COLO668 (cell line): Measurements from ENCODE around the gene SLC34A2.

ENCODE experiments used
- DNase-seq: peaks from one replicate; lab custom pipeline; 2025; ENCODE audit not compliant: unreplicated experiment; lab: John Stamatoyannopoulos, UW

SLC34A2 gene

GRCh38 chr4:25723409-25723808 is 67.8 kb downstream of the SLC34A2 start:
- DNase-seq, result peak; percentile 25

GRCh38 chr4:25725870-25726269 is 70.2 kb downstream of the SLC34A2 start:
- DNase-seq, result no peak

- peak; percentile 37 for DNase-seq
Observed at GRCh38 chr4:25727711-25728493, 72.3 kb downstream of the SLC34A2 start.
